GM10248 (cell line): Measurements from ENCODE around the gene EWSR1.
"Not testable (repeated sequence)": the region's sequence is repeated elsewhere in the genome, so short reads cannot be mapped to it uniquely, and the experiment has no call there.

Experiments used
- CTCF ChIA-PET: fragments of 300-600 bp; sonication (Branson Sonifier 250); formaldehyde crosslinking; extraction: SDS; loops from one replicate; lab custom pipeline; 2021; ENCODE audit warnings: antibody characterized with exemption; lab: Yijun Ruan, JAX
- POLR2A ChIA-PET: fragments of 350-650 bp; sonication (Branson Sonifier 250); formaldehyde crosslinking; extraction: SDS; loops from one replicate; lab custom pipeline; 2020; ENCODE audit warnings: antibody characterized with exemption; lab: Yijun Ruan, JAX
- DNase-seq: peaks from one replicate; pipeline ENCODE4 v3.0.0; 2012; ENCODE audit errors: extremely low spot score
- TF ChIP-seq, protein P1 (sequence below): IDR thresholded peaks from 2 replicates; pipeline ENCODE4 v1.5.1; 2012; ENCODE audit warnings: mild to moderate bottlenecking, low read depth; ENCODE audit errors: extremely low read depth, missing control alignments, control extremely low read depth

The EWSR1 gene

DNA sequence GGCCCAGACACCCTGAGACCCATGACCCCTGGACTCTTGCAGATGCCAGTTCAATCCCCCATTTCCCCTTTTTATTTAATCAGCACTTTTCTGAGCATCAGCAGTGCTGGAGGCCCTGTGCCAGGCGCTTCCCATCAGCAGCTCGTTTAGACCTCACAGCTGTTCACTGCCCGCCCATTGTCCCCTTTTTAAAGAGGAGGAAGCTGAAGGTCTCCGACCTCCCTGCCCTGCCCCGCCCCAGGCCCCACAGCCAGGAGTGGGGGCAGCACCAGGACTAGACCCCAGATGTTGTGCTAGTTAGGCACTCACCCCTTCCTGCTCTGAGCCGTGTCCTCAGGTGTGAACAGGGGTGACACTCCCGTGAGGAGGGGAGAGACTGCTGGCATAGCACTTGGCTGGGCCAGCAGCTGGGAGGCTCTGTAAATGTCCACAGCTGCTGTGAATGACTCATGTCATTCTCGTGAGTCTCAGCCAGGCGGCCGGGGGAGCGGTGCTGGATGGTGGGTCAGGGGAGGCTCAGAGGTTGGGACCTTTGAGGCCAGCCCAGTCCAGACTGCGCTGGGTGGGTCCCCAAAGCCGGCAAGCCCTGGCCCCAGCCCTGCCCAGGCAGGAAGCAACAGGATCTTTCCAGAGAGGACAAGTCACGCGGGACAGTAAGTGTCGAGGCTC lies 42.5 kb upstream of the EWSR1 start:
- TF ChIP-seq, protein P1, sequence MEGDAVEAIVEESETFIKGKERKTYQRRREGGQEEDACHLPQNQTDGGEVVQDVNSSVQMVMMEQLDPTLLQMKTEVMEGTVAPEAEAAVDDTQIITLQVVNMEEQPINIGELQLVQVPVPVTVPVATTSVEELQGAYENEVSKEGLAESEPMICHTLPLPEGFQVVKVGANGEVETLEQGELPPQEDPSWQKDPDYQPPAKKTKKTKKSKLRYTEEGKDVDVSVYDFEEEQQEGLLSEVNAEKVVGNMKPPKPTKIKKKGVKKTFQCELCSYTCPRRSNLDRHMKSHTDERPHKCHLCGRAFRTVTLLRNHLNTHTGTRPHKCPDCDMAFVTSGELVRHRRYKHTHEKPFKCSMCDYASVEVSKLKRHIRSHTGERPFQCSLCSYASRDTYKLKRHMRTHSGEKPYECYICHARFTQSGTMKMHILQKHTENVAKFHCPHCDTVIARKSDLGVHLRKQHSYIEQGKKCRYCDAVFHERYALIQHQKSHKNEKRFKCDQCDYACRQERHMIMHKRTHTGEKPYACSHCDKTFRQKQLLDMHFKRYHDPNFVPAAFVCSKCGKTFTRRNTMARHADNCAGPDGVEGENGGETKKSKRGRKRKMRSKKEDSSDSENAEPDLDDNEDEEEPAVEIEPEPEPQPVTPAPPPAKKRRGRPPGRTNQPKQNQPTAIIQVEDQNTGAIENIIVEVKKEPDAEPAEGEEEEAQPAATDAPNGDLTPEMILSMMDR = no peak
- CTCF ChIA-PET = interaction anchor here (1.3 to 2.3 kb wide), 4 partner anchors 8 to 21 kb away, joined by 3 to 17 read pairs (median 4); no protein-coding TSS in a partner anchor
- DNase-seq = no peak
- POLR2A ChIA-PET = no interaction called here

DNA sequence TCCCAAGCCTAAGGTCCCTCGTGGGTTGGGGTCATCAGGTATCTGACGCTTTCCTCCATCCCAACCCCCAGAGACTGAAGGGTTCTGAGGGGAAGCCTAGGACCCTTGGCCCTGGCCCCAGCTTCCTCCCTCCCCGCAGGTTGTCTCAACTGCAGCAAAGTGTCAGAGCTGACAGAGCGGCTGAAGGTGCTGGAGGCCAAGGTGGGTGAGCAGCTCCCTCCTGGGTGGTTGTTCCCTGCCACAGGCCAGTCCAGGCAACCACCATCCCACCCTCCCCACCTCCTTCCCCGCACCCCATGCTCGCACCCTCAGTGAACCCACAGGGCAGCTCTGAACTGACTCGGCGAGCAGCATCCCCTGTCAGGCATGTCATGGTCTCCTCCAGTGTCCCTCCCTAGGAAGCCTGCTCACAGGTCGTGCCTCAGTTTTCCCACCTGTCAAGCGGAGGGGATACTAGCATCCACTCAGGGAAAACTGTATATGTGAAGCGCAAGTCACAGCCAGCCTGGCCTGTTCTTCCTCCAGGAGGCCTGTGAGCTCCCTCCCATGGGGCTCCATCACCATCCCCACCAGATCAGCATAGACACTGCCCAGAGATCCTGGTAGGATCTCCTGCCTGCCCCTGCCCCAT lies 41.6 kb upstream of the EWSR1 start:
- TF ChIP-seq, protein P1 = no peak
- ChIA-PET POLR2A (interaction anchor here (0.6 kb wide), 1 partner anchor 36 kb away, joined by 5 read pairs; no protein-coding TSS in a partner anchor), CTCF (interaction anchor here (1.3 to 2.3 kb wide), 3 partner anchors 9 to 19 kb away, joined by 3 to 17 read pairs (median 5); no protein-coding TSS in a partner anchor)
- DNase-seq = no peak

DNA sequence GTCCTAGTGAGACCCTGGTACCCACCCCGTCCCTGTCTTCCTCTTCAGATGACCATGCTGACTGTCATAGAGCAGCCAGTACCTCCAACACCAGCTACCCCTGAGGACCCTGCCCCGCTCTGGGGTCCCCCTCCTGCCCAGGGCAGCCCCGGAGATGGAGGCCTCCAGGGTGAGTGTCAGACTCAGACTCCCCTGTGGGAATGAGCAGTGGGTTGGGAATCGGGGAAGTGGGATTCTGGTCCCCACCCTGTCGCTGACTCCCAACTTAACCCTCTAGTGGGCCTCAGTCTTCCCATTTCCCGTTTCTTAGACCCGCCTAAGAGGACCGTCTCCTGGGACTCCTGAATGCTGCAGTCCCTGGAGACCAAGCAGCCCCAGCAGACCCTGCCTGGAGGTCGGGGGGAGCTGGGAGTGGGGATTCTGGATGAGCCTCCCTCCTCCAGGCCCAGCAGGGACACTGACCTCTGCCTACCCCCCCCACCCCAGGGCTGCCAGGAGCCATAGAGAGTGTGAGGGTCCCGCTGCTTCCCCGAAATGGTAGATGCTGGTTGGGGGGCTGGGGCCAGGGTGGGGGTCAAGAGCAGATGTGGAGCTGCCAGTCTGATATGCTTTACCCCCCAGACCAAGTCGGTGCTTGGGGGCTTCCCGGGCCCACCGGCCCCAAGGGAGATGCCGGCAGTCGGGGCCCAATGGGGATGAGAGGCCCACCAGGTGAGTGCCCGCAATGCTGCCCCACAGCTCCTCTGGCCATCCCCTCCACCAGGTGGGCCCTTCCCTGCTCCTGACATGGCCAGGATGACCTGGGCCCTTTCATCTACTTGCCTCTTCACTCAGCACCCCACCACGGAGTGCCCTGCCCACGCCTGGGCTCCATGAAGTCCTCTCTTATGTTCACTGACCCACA lies 36.8 kb upstream of the EWSR1 start:
- no peak for DNase-seq
- POLR2A ChIA-PET = no interaction called here
- CTCF ChIA-PET = interaction anchor here (0.8 to 6.8 kb wide), 5 partner anchors 11 to 642 kb away, joined by 3 to 47 read pairs (median 9); no protein-coding TSS in a partner anchor
- TF ChIP-seq, protein P1 = no peak

DNA sequence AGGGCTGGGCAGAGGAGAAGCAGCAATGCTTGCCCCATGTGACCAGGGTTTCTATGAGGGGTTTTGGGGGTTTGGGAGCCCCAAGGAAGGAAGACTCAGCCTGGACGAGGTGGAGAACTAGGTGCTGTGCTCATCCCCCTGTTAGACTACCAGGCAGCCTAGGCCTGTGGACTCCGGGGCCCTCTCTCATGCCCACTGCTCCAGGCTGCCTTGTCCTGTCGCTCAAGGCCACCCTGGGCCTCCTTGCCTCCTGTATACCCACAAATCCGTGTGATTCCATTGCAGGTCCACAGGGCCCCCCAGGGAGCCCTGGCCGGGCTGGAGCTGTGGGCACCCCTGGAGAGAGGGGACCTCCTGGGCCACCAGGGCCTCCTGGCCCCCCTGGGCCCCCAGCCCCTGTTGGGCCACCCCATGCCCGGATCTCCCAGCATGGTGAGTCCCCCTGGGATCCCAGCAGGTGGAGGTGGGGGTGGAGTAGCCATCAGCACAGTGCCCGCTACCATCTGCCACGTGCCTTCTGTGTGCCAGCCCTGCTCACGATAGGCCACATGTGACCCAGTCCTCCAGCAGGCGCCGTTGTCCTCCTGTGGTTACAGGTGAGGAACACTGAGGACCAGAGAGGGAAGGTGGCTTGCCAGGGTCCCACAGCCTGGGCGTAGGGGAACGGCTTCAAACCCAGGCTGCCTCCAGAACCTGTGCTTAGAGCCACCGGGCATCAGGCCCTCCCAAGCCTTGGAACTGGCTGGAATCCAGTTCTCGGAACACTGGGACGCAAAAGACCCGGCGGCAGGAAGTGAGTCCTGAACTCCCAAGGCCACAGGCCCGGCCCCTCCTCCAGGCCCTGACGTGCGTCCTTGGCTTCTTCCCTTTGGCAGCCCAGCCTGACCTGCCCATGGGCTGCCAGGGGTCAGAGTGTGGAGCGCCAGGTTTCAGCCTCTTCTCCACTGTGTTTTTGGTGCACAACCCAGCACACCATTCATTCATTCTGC lies 35.8 kb upstream of the EWSR1 start:
- ChIA-PET CTCF (interaction anchor here (6.8 kb wide), 1 partner anchor 13 kb away, joined by 47 read pairs; no protein-coding TSS in a partner anchor), POLR2A (no interaction called here)
- TF ChIP-seq, protein P1 = no peak
- no peak for DNase-seq

GRCh38 chr22:29233277-29233877 lies 34.7 kb upstream of the EWSR1 start:
- TF ChIP-seq, protein P1 = no peak
- ChIA-PET CTCF (interaction anchor here (0.8 to 6.8 kb wide), 2 partner anchors 12 to 193 kb away, joined by 3 to 47 read pairs; no protein-coding TSS in a partner anchor), POLR2A (no interaction called here)
- no peak for DNase-seq

DNA sequence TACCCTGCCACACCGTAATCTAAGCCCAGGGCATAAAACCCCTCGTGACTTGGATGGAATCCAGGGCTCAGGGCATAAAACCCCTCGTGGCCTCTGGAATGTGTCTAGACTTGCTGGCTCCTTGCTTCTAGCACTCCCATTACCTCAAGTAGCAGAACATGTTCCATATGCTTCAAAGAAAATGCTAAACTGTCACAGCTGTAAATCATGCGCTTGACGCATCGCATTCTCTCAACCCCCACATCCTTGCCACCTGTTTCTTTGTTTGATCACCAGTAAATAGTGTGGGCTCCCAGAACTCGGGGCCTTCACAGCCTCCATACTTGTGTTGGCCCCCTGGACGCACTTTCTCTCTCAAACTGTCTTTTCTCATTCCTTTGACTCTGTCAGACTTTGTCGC lies 27.6 kb upstream of the EWSR1 start:
- CTCF ChIA-PET = interaction anchor here (1.0 to 1.2 kb wide), 2 partner anchors 86 to 385 kb away, joined by 3 read pairs; no protein-coding TSS in a partner anchor

More for the DNA sequence above, 27.6 kb upstream of the EWSR1 start:
- DNase-seq, POLR2A ChIA-PET: not testable (repeated sequence)
